Smooth muscle cell (in vitro differentiated cells): ENCODE measurements around the gene CHRNA3. TPM values are rescaled to one million over a fixed set of nuclear protein-coding genes. Genes with fewer than 3 reads are reported as not detected.

Source experiments
- DNase-seq: peaks from one replicate; lab custom pipeline; 2025; ENCODE audit not compliant: unreplicated experiment; lab: John Stamatoyannopoulos, UW
- H2AFZ ChIP-seq: fragments of 200-600 bp; sonication (generic); 2 replicates; pipeline ENCODE4 v1.6.0; 2016; ENCODE audit warnings: antibody characterized with exemption, low read depth, mild to moderate bottlenecking
- H3F3A ChIP-seq: fragments of 200-600 bp; sonication (generic); 2 replicates; pipeline ENCODE4 v1.6.0; 2017; ENCODE audit warnings: antibody characterized with exemption, low read depth
- H3K27ac ChIP-seq: fragments of 200-600 bp; sonication (generic); 2 replicates; pipeline ENCODE4 v1.5.1; 2016; ENCODE audit warnings: low read depth, mild to moderate bottlenecking
- H3K27me3 ChIP-seq: fragments of 200-600 bp; sonication (generic); 2 replicates; pipeline ENCODE4 v1.6.1; 2016; ENCODE audit warnings: low read depth, mild to moderate bottlenecking
- H3K36me3 ChIP-seq: fragments of 200-600 bp; sonication (generic); 2 replicates; pipeline ENCODE4 v1.5.1; 2016; ENCODE audit warnings: low read depth
- H3K4me1 ChIP-seq: fragments of 200-600 bp; sonication (generic); 2 replicates; pipeline ENCODE4 v1.5.1; 2016; ENCODE audit warnings: low read depth
- H3K4me2 ChIP-seq: fragments of 200-600 bp; sonication (generic); 2 replicates; pipeline ENCODE4 v1.6.0; 2016; ENCODE audit warnings: mild to moderate bottlenecking
- H3K4me3 ChIP-seq: fragments of 200-600 bp; sonication (generic); 2 replicates; pipeline ENCODE4 v1.5.1; 2016; ENCODE audit warnings: mild to moderate bottlenecking
- H3K79me2 ChIP-seq: fragments of 200-600 bp; sonication (generic); 2 replicates; pipeline ENCODE4 v1.6.0; 2016; ENCODE audit warnings: low read depth, mild to moderate bottlenecking
- H3K9ac ChIP-seq: fragments of 200-600 bp; sonication (generic); 2 replicates; pipeline ENCODE4 v1.6.0; 2016; ENCODE audit warnings: low read depth
- H3K9me3 ChIP-seq: fragments of 200-600 bp; sonication (generic); replicated peaks from 2 replicates; pipeline ENCODE4 v1.5.1; 2016; ENCODE audit warnings: low read depth
- H4K20me1 ChIP-seq: fragments of 200-600 bp; sonication (generic); 2 replicates; pipeline ENCODE4 v1.6.0; 2016; ENCODE audit warnings: low read depth
- WGBS: methylation state at CpG from one replicate; pipeline ENCODE4 v1.1.7; 2016; ENCODE audit warnings: low lambda C conversion rate; 5-methylcytosine and 5-hydroxymethylcytosine counted together
- polyA plus RNA-seq: library from polyadenylated mRNA; unstranded; fragments of >200 nt; fragmentation: Nextera tagmentation; extraction: Ambion mirVana; gene quantifications from 2 replicates; pipeline ENCODE4 v1.2.1, GENCODE V29; 2016
- total RNA-seq: library from RNA; depleted of rRNA; stranded (reverse); fragments of >200 nt; gene quantifications from 2 replicates; pipeline ENCODE4 v1.2.3, GENCODE V29; 2014
- TF ChIP-seq, protein P1 (sequence below): fragments of 200-600 bp; sonication (generic); IDR thresholded peaks from 2 replicates; pipeline ENCODE4 v1.5.1; 2017; ENCODE audit warnings: borderline replicate concordance, mild to moderate bottlenecking, antibody characterized with exemption; ENCODE audit not compliant: insufficient read depth, poor library complexity, severe bottlenecking

The CHRNA3 gene
- total and polyA plus RNA-seq, 2 experiments from 2014 or later = 0.31 TPM; not detected in 1

DNA sequence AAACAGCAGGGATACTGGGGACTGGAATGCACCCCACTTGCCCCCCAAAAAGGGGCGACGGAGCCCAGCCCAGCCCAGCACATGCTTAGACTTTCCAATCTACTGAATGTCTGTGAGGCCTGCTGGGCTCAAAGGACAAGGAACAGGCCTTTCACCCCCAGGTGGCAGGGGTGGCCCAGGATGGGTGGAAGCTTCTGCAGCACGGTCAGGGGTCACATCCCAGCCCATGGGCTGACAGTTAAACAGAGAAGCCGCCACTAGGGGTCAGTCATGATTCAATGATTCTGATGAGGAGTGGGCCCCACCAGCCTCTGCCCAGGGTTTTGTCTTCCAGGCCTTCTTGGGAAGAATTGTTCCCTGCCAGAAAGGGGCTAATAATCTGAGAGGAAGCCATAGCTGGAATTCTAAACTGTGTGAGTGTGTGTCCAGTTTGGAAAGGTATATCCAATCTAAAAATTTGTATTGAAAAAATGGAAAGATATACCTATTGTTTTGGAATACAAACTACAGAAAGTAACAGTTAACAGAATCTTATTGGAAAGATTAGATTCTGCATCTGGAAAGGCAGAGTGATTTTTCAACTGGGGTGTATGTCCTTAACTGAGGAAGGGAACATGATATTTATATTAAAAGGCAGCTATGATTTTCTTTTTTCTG is 18.0 kb upstream of the CHRNA3 start:
- Histone ChIP-seq H3K9ac (no peak overlapping the region), H3K36me3 (no peaks in the 10 kb centered on the region), H4K20me1 (no peaks in the 10 kb centered on the region), H3K27ac (no peak overlapping the region), H3K4me3 (no peak overlapping the region), H3F3A (no peaks in the 10 kb centered on the region), H3K79me2 (no peaks in the 10 kb centered on the region), H3K27me3 (peaks cover 31% of the 10 kb centered on the region), H2AFZ (no peak overlapping the region), H3K4me1 (no peaks in the 10 kb centered on the region), H3K4me2 (no peak overlapping the region), H3K9me3 (no peaks in the 10 kb centered on the region)
- DNase-seq = no peak
- TF ChIP-seq, protein P1, sequence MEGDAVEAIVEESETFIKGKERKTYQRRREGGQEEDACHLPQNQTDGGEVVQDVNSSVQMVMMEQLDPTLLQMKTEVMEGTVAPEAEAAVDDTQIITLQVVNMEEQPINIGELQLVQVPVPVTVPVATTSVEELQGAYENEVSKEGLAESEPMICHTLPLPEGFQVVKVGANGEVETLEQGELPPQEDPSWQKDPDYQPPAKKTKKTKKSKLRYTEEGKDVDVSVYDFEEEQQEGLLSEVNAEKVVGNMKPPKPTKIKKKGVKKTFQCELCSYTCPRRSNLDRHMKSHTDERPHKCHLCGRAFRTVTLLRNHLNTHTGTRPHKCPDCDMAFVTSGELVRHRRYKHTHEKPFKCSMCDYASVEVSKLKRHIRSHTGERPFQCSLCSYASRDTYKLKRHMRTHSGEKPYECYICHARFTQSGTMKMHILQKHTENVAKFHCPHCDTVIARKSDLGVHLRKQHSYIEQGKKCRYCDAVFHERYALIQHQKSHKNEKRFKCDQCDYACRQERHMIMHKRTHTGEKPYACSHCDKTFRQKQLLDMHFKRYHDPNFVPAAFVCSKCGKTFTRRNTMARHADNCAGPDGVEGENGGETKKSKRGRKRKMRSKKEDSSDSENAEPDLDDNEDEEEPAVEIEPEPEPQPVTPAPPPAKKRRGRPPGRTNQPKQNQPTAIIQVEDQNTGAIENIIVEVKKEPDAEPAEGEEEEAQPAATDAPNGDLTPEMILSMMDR = peak; percentile 61
- 32% methylated on average over 4 of the region's 4 CpGs for WGBS

DNA sequence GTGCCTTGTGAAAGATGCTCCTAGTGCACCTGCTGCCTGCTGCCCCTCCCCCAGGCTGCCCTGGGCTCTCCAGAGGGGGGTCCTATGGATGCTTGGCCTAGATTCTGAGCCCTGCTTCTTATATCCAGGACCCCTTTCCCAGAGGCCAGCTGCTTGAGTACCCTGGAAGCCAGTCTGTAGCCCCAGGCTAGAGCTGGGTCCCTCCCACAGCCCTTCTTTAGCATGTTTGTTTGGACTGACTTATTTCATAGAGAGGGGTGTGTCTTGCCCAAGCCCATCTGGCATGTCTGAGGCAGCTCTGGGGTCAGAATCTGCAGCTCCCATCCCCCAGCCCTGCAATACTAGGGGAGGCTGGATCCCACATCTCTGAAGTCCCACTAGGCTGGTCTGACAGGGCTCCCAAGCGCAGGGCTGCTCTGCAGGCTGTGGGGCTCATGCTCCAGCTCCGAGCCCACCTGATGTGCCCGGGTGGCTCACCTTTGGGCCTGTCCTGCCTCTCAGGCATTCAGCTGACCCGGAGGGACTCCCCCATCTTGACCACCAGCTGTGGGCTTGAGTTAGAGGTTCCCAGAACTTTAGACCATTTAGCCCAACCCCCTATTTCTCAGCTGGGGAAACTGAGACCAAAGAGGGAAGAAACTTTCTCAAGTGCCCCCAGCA is 17.1 kb upstream of the CHRNA3 start:
- 84% methylated on average over 4 of the region's 4 CpGs for WGBS
- H3K4me2 ChIP-seq = no peak overlapping the region

DNA sequence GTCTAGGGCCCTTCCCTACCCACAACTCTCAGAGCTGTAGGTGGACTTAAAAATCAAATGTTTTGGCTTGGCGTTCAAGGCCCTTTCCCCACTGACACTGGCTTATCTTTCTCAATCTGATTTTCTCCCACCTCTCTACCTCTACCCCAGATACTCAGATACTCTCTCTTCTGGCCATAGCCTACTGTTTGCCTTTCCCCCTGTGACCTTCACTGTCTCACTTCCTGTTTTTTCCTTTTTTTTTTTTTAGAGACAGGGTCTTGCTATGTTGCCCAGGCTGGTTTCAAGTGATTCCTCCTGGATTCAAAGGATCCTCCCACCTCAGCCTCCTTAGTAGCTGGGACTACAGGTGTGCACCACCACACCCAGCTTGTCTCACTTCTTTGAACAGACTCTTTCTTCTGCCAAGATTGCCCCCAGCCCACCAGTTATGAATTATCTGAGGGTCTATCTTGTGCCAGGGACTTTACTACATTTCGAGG is 15.6 kb upstream of the CHRNA3 start:
- DNase-seq = no peak
- Histone ChIP-seq H2AFZ (no peak overlapping the region), H3K4me1 (no peaks in the 10 kb centered on the region), H3K4me3 (no peak overlapping the region), H3K36me3 (no peaks in the 10 kb centered on the region), H3F3A (no peaks in the 10 kb centered on the region), H4K20me1 (no peaks in the 10 kb centered on the region), H3K9me3 (no peaks in the 10 kb centered on the region), H3K9ac (no peak overlapping the region), H3K27me3 (peaks cover 20% of the 10 kb centered on the region), H3K79me2 (no peaks in the 10 kb centered on the region), H3K4me2 (no peak overlapping the region), H3K27ac (no peak overlapping the region)
- TF ChIP-seq, protein P1 = no peak
- 90% methylated on average over 2 of the region's 2 CpGs for WGBS

More for the DNA sequence above, 17.1 kb upstream of the CHRNA3 start:
- Histone ChIP-seq H3K4me1 (no peaks in the 10 kb centered on the region), H3K27ac (no peak overlapping the region), H4K20me1 (no peaks in the 10 kb centered on the region), H3K4me3 (no peak overlapping the region), H3F3A (no peaks in the 10 kb centered on the region), H3K9me3 (no peaks in the 10 kb centered on the region), H2AFZ (no peak overlapping the region), H3K79me2 (no peaks in the 10 kb centered on the region), H3K27me3 (peaks cover 31% of the 10 kb centered on the region), H3K36me3 (no peaks in the 10 kb centered on the region), H3K9ac (no peak overlapping the region)
- no peak for DNase-seq
- TF ChIP-seq, protein P1 = no peak
